ENCODE results near the gene RABGAP1L.
A peak's percentile ranks its signal among the peaks of the same experiment; 100 is the strongest.

The RABGAP1L gene

GRCh38 chr1:174777262-174777661, 617.9 kb downstream of the RABGAP1L start:
- no peak for TF ChIP-seq CTCF (IDR thresholded peaks at IDR 0.05; ENCODE audit: borderline replicate concordance, control extremely low read depth, extremely low read depth, insufficient read depth, missing control alignments)
- DNase-seq (ENCODE audit: low spot score) = no peak
- in situ Hi-C loops (cut with MboI; ENCODE audit: low sequenced_read_pairs, unreplicated experiment) = no loop called here

- no peak for TF ChIP-seq CTCF (IDR thresholded peaks at IDR 0.05; ENCODE audit: borderline replicate concordance, control extremely low read depth, extremely low read depth, insufficient read depth, missing control alignments)
- no peak for DNase-seq (ENCODE audit: low spot score)
- in situ Hi-C loops (cut with MboI; ENCODE audit: low sequenced_read_pairs, unreplicated experiment) = no loop called here
These were observed 626.2 kb downstream of the RABGAP1L start for GRCh38 chr1:174785510-174785909.

- DNase-seq (ENCODE audit: low spot score) = no peak
- no peak for TF ChIP-seq CTCF (IDR thresholded peaks at IDR 0.05; ENCODE audit: borderline replicate concordance, control extremely low read depth, extremely low read depth, insufficient read depth, missing control alignments)
- in situ Hi-C loops (cut with MboI; ENCODE audit: low sequenced_read_pairs, unreplicated experiment) = no loop called here
These were observed 627.0 kb downstream of the RABGAP1L start for GRCh38 chr1:174786358-174786757.

GRCh38 chr1:174786760-174787159, 627.4 kb downstream of the RABGAP1L start:
- in situ Hi-C loops (cut with MboI; ENCODE audit: low sequenced_read_pairs, unreplicated experiment) = no loop called here
- TF ChIP-seq CTCF (IDR thresholded peaks at IDR 0.05; ENCODE audit: borderline replicate concordance, control extremely low read depth, extremely low read depth, insufficient read depth, missing control alignments) = no peak
- peak; percentile 58 for DNase-seq (ENCODE audit: low spot score)

- DNase-seq (ENCODE audit: low spot score) = no peak
- in situ Hi-C loops (cut with MboI; ENCODE audit: low sequenced_read_pairs, unreplicated experiment) = no loop called here
- no peak for TF ChIP-seq CTCF (IDR thresholded peaks at IDR 0.05; ENCODE audit: borderline replicate concordance, control extremely low read depth, extremely low read depth, insufficient read depth, missing control alignments)
These were observed 629.7 kb downstream of the RABGAP1L start for GRCh38 chr1:174788981-174789380.

GRCh38 chr1:174789399-174789798, 630.1 kb downstream of the RABGAP1L start:
- in situ Hi-C loops (cut with MboI; ENCODE audit: low sequenced_read_pairs, unreplicated experiment) = no loop called here
- peak; percentile 54 for DNase-seq (ENCODE audit: low spot score)
- TF ChIP-seq CTCF (IDR thresholded peaks at IDR 0.05; ENCODE audit: borderline replicate concordance, control extremely low read depth, extremely low read depth, insufficient read depth, missing control alignments) = no peak

GRCh38 chr1:174791863-174792262, 632.5 kb downstream of the RABGAP1L start:
- in situ Hi-C loops (cut with MboI; ENCODE audit: low sequenced_read_pairs, unreplicated experiment) = loop anchor here (10.0 kb wide), 1 partner anchor 183 kb away; no protein-coding TSS in a partner anchor
- DNase-seq (ENCODE audit: low spot score) = no peak
- no peak for TF ChIP-seq CTCF (IDR thresholded peaks at IDR 0.05; ENCODE audit: borderline replicate concordance, control extremely low read depth, extremely low read depth, insufficient read depth, missing control alignments)

Measured in GM13976 (cell line).